ENCODE measurements around the gene TFCP2. TPM values are rescaled to one million over a fixed set of nuclear protein-coding genes. Genes with fewer than 3 reads are reported as not detected.

TFCP2 gene
- total RNA-seq, 2 donors from 2014 or later: 44.1 to 47.2 TPM

- Mint-ChIP-seq H3K4me1 (no peaks in the 10 kb centered on the region), H3K4me3 (no peak overlapping the region), H3K36me3 (ENCODE audit: low read depth) (peaks cover 30% of the 10 kb centered on the region), H3K27ac (no peak overlapping the region), H3K9me3 (peaks cover under 1% of the 10 kb centered on the region), H3K27me3 (ENCODE audit: insufficient read depth) (no peaks in the 10 kb centered on the region)
- Histone ChIP-seq H3K9ac (ENCODE audit: extremely low read depth, low read length, poor library complexity, severe bottlenecking) (no peak overlapping the region), H3K36me3 (ENCODE audit: control insufficient read depth, insufficient read depth, low read length) (no peaks in the 10 kb centered on the region), H3K9me3 (ENCODE audit: control insufficient read depth, low read length) (no peaks in the 10 kb centered on the region), H3K27me3 (ENCODE audit: control insufficient read depth, insufficient read depth, low read length, poor library complexity, severe bottlenecking) (no peaks in the 10 kb centered on the region), H3K27ac (ENCODE audit: low read depth, low read length) (no peak overlapping the region), H3K4me3 (ENCODE audit: low read length) (no peak overlapping the region), H3K4me1 (ENCODE audit: control insufficient read depth, insufficient read depth, low read length) (no peaks in the 10 kb centered on the region)
- peak; percentile 15 for TF ChIP-seq CTCF (conservative IDR thresholded peaks at IDR 0.05)
- no peak for DNase-seq
- 95% methylated on average over 3 of the region's 3 CpGs; no CpG with 5 or more reads in 1 of the 2 experiments for WGBS, 2 experiments (ENCODE audit: insufficient coverage in 1 of 2, insufficient read length in 1 of 2)
Observed at GRCh38 chr12:51139292-51139844, 33.6 kb downstream of the TFCP2 start.

GRCh38 chr12:51132693-51133092 is 40.2 kb downstream of the TFCP2 start:
- no peaks in the 10 kb centered on the region for H3K9me3 ChIP-seq (ENCODE audit: control insufficient read depth, low read length)
- H3K27me3 Mint-ChIP-seq (ENCODE audit: insufficient read depth): no peaks in the 10 kb centered on the region
- no peaks in the 10 kb centered on the region for H3K4me1 ChIP-seq (ENCODE audit: control insufficient read depth, insufficient read depth, low read length)
- no peak for TF ChIP-seq CTCF (conservative IDR thresholded peaks at IDR 0.05)
- 90 to 94% methylated on average over 4 to 5 of the region's 5 CpGs for WGBS, 2 experiments (ENCODE audit: insufficient coverage in 1 of 2, insufficient read length in 1 of 2)
- no peaks in the 10 kb centered on the region for H3K9me3 Mint-ChIP-seq
- H3K27ac Mint-ChIP-seq: peak overlapping the region; percentile 66
- no peak overlapping the region for H3K4me3 ChIP-seq (ENCODE audit: low read length)
- no peaks in the 10 kb centered on the region for H3K27me3 ChIP-seq (ENCODE audit: control insufficient read depth, insufficient read depth, low read length, poor library complexity, severe bottlenecking)
- H3K36me3 ChIP-seq (ENCODE audit: control insufficient read depth, insufficient read depth, low read length): no peaks in the 10 kb centered on the region
- no peak overlapping the region for H3K4me3 Mint-ChIP-seq
- H3K36me3 Mint-ChIP-seq (ENCODE audit: low read depth): peaks cover 6% of the 10 kb centered on the region
- no peak for DNase-seq
- H3K9ac ChIP-seq (ENCODE audit: extremely low read depth, low read length, poor library complexity, severe bottlenecking): no peak overlapping the region
- H3K27ac ChIP-seq (ENCODE audit: low read depth, low read length): no peak overlapping the region
- H3K4me1 Mint-ChIP-seq: no peaks in the 10 kb centered on the region

- no peaks in the 10 kb centered on the region for H3K27me3 ChIP-seq (ENCODE audit: control insufficient read depth, insufficient read depth, low read length, poor library complexity, severe bottlenecking)
- no peak overlapping the region for H3K9ac ChIP-seq (ENCODE audit: extremely low read depth, low read length, poor library complexity, severe bottlenecking)
- peaks cover 6% of the 10 kb centered on the region for H3K36me3 Mint-ChIP-seq (ENCODE audit: low read depth)
- no peak overlapping the region for H3K4me3 ChIP-seq (ENCODE audit: low read length)
- DNase-seq: no peak
- H3K4me1 Mint-ChIP-seq: no peaks in the 10 kb centered on the region
- no peaks in the 10 kb centered on the region for H3K27me3 Mint-ChIP-seq (ENCODE audit: insufficient read depth)
- H3K9me3 Mint-ChIP-seq: no peaks in the 10 kb centered on the region
- H3K9me3 ChIP-seq (ENCODE audit: control insufficient read depth, low read length): no peaks in the 10 kb centered on the region
- 95 to 100% methylated on average over 3 to 5 of the region's 5 CpGs for WGBS, 2 experiments (ENCODE audit: insufficient coverage in 1 of 2, insufficient read length in 1 of 2)
- no peak overlapping the region for H3K4me3 Mint-ChIP-seq
- no peaks in the 10 kb centered on the region for H3K36me3 ChIP-seq (ENCODE audit: control insufficient read depth, insufficient read depth, low read length)
- H3K4me1 ChIP-seq (ENCODE audit: control insufficient read depth, insufficient read depth, low read length): no peaks in the 10 kb centered on the region
- H3K27ac Mint-ChIP-seq: no peak overlapping the region
- no peak for TF ChIP-seq CTCF (conservative IDR thresholded peaks at IDR 0.05)
- H3K27ac ChIP-seq (ENCODE audit: low read depth, low read length): no peak overlapping the region
Observed at GRCh38 chr12:51131745-51132521, 41.0 kb downstream of the TFCP2 start.

Measured in endodermal cell (in vitro differentiated cells).